ENCODE results near the gene FUBP1. TPM values are rescaled to one million over a fixed set of nuclear protein-coding genes. Genes with fewer than 3 reads are reported as not detected.
A peak's percentile ranks its signal among the peaks of the same experiment; 100 is the strongest.
"Not testable (repeated sequence)": the region's sequence is repeated elsewhere in the genome, so short reads cannot be mapped to it uniquely, and the experiment has no call there.

The FUBP1 gene
- polyA plus RNA-seq, 1 of the 3 experiments (the other 2 are of a cell fraction), result 64.1 TPM

GRCh38 chr1:77978969-77979876 is at the start of gene FUBP1 (continued):
- TF ChIP-seq ZBTB33 (IDR thresholded peaks at IDR 0.05; ENCODE audit: borderline replicate concordance, low read depth) (peak; percentile 97), GATA2 (CRISPR knock-in tag; IDR thresholded peaks at IDR 0.05) (no peak), FOSL2 (IDR thresholded peaks at IDR 0.05; ENCODE audit: borderline replicate concordance, low read depth) (no peak), EZH2phosphoT487 (IDR thresholded peaks at IDR 0.05; ENCODE audit: borderline replicate concordance, low read depth) (no peak), FOXM1 (IDR thresholded peaks at IDR 0.05; ENCODE audit: low read depth) (no peak), TEAD4 (IDR thresholded peaks at IDR 0.05; ENCODE audit: borderline replicate concordance, insufficient read depth) (no peak), TCF12 (IDR thresholded peaks at IDR 0.05) (no peak), TAF1 (IDR thresholded peaks at IDR 0.05; ENCODE audit: borderline replicate concordance, low read depth, low read length) (peak; percentile 78), RCOR1 (IDR thresholded peaks at IDR 0.05; ENCODE audit: low read length) (peak; percentile 24; the same call in 1 of the 2 replicates), MAX (IDR thresholded peaks at IDR 0.05; ENCODE audit: low read depth) (peak; percentile 61; the same call in 1 of the 2 replicates), NFIC (IDR thresholded peaks at IDR 0.05; ENCODE audit: borderline replicate concordance) (no peak; the same call in 1 of the 2 replicates), REST (IDR thresholded peaks at IDR 0.05; ENCODE audit: low read depth, low read length) (no peak), SMC3 (IDR thresholded peaks at IDR 0.05; ENCODE audit: low read depth, low read length) (peak; percentile 25)

GRCh38 chr1:78021134-78021533 is 42.3 kb upstream of the FUBP1 start:
- H3K27me3 ChIP-seq (ENCODE audit: insufficient read depth); H4K20me1 ChIP-seq (ENCODE audit: insufficient read depth); H3K9me3 ChIP-seq; DNase-seq; H3K9me2 ChIP-seq; H3K4me2 ChIP-seq; H2AFZ ChIP-seq (ENCODE audit: low read depth); H3K27ac ChIP-seq (ENCODE audit: low read depth in 2 of 2, low read length in 1 of 2); H3K9ac ChIP-seq; H3K4me3 ChIP-seq (ENCODE audit: low read depth in 2 of 2, low read length in 1 of 2); POLR2A ChIA-PET; H3K4me1 ChIP-seq (ENCODE audit: control insufficient read depth in 1 of 2, insufficient read depth in 2 of 2, low read depth in 1 of 2, low read length in 1 of 2): not testable (repeated sequence)
- Histone ChIP-seq H3K79me2 (ENCODE audit: insufficient read depth) (peaks cover 10% of the 10 kb centered on the region; the same call in 1 of the 2 replicates), H3K36me3 (replicated peaks in 1 of 2; ENCODE audit: control insufficient read depth in 1 of 2, insufficient read depth in 2 of 2, low read length in 1 of 2) (peaks cover 7 to 26% of the 10 kb centered on the region in 2 experiments), H3F3A (replicated peaks; ENCODE audit: insufficient read depth) (peaks cover 32% of the 10 kb centered on the region)
- CTCF ChIA-PET, result interaction anchor here (1.0 kb wide), 1 partner anchor 16 kb away, joined by 4 read pairs; no protein-coding TSS in a partner anchor
- 83% methylated on average over 4 of the region's 4 CpGs for WGBS (ENCODE audit: low lambda C conversion rate)
